NB4 (cell line): ENCODE measurements around the gene CD86.

Source experiments
- CTCF ChIP-seq: IDR thresholded peaks from one replicate; pipeline ENCODE4 v1.5.1; 2012; ENCODE audit warnings: low read depth, low read length
- POLR2A ChIP-seq: IDR thresholded peaks from 2 replicates; pipeline ENCODE4 v1.6.1; 2011; ENCODE audit warnings: mild to moderate bottlenecking; ENCODE audit not compliant: insufficient read length; ENCODE audit errors: extremely low read depth

GRCh38 chr3:122076491-122077292 lies 21.5 kb downstream of the CD86 start:
- TF ChIP-seq CTCF = no peak
- TF ChIP-seq POLR2A = no peak
